Activated T-helper 2 cell treated with anti-CD3 and anti-CD28 coated beads, Interferon-gamma antibody, Interleukin-2, Interleukin-4, amounts not matched to agents 10 μg/mL and 5 μg/mL and 100 μg/mL, durations not matched to agents 14 hours and 24 hours and 36 hours (primary cell): Measurements from ENCODE around the gene CDC14B. TPM values are rescaled to one million over a fixed set of nuclear protein-coding genes. Genes with fewer than 3 reads are reported as not detected.
A peak's percentile ranks its signal among the peaks of the same experiment; 100 is the strongest.

ENCODE experiments used
- DNase-seq: peaks from one replicate; pipeline ENCODE4 v3.0.0; 2021; ENCODE audit warnings: low spot score
- H3K27ac Mint-ChIP-seq: one replicate; pipeline ENCODE4 v1.8.0; 2021; ENCODE audit warnings: mixed read lengths
- H3K27me3 Mint-ChIP-seq: one replicate; pipeline ENCODE4 v1.8.0; 2021; ENCODE audit warnings: low read depth, mixed read lengths
- H3K36me3 Mint-ChIP-seq: one replicate; pipeline ENCODE4 v1.8.0; 2021; ENCODE audit warnings: low read depth, mixed read lengths
- H3K4me1 Mint-ChIP-seq: one replicate; pipeline ENCODE4 v1.8.0; 2021; ENCODE audit warnings: low read depth, mixed read lengths
- H3K4me3 Mint-ChIP-seq: one replicate; pipeline ENCODE4 v1.8.0; 2021; ENCODE audit warnings: low read depth, mild to moderate bottlenecking, moderate library complexity, mixed read lengths
- H3K9me3 Mint-ChIP-seq: one replicate; pipeline ENCODE4 v1.8.0; 2021; ENCODE audit warnings: mixed read lengths
- intact Hi-C: fragments of 100-400 bp; cut with micrococcal nuclease; formaldehyde crosslinking; loops from one replicate; pipeline ENCODE4 v1.15.1; 2023
- total RNA-seq: library from RNA; stranded (reverse); gene quantifications from 2 replicates; pipeline ENCODE4 v1.2.3, GENCODE V29; 2022

Gene CDC14B
- total RNA-seq, 1 donor from 2014 or later: 6.5 TPM

- intact Hi-C loops: loop anchor here (1.0 to 5.0 kb wide), 4 partner anchors 13 to 211 kb away; partner anchors contain the start of genes PRXL2C and ZNF510
- DNase-seq: no peak
- H3K4me1 Mint-ChIP-seq: peaks cover 30% of the 10 kb centered on the region
Observed at GRCh38 chr9:96565671-96566497, 53.8 kb downstream of the CDC14B start.

GRCh38 chr9:96564217-96564616, 55.4 kb downstream of the CDC14B start:
- intact Hi-C loops: no loop called here

More at GRCh38 chr9:96565671-96566497, 53.8 kb downstream of the CDC14B start:
- Mint-ChIP-seq H3K27me3 (peaks cover 3% of the 10 kb centered on the region), H3K36me3 (no peaks in the 10 kb centered on the region), H3K27ac (peak overlapping the region; percentile 71), H3K4me3 (peak overlapping the region; percentile 72), H3K9me3 (no peaks in the 10 kb centered on the region)

GRCh38 chr9:96559339-96559943, 60.2 kb downstream of the CDC14B start:
- peaks cover 4% of the 10 kb centered on the region for H3K36me3 Mint-ChIP-seq
- H3K27ac Mint-ChIP-seq: no peak overlapping the region
- no peak overlapping the region for H3K4me3 Mint-ChIP-seq
- H3K4me1 Mint-ChIP-seq: peaks cover 32% of the 10 kb centered on the region
- H3K9me3 Mint-ChIP-seq: no peaks in the 10 kb centered on the region
- intact Hi-C loops: no loop called here
- no peak for DNase-seq
- H3K27me3 Mint-ChIP-seq: no peaks in the 10 kb centered on the region

More at GRCh38 chr9:96564217-96564616, 55.4 kb downstream of the CDC14B start:
- Mint-ChIP-seq H3K4me3 (peak overlapping the region; percentile 38), H3K9me3 (no peaks in the 10 kb centered on the region), H3K27ac (peak overlapping the region; percentile 8), H3K4me1 (peaks cover 30% of the 10 kb centered on the region), H3K27me3 (peaks cover 3% of the 10 kb centered on the region), H3K36me3 (no peaks in the 10 kb centered on the region)
- DNase-seq: no peak

- Mint-ChIP-seq H3K36me3 (peaks cover 4% of the 10 kb centered on the region), H3K4me3 (no peak overlapping the region), H3K27me3 (no peaks in the 10 kb centered on the region), H3K27ac (peak overlapping the region; percentile 18), H3K4me1 (peaks cover 37% of the 10 kb centered on the region), H3K9me3 (no peaks in the 10 kb centered on the region)
- DNase-seq: no peak
- intact Hi-C loops: no loop called here
Observed at GRCh38 chr9:96557921-96558320, 61.7 kb downstream of the CDC14B start.

GRCh38 chr9:96556701-96557461, 62.8 kb downstream of the CDC14B start:
- Mint-ChIP-seq H3K27me3 (no peaks in the 10 kb centered on the region), H3K4me1 (peaks cover 44% of the 10 kb centered on the region), H3K4me3 (no peak overlapping the region), H3K27ac (peak overlapping the region; percentile 11), H3K36me3 (peaks cover 4% of the 10 kb centered on the region), H3K9me3 (no peaks in the 10 kb centered on the region)
- DNase-seq: no peak
- intact Hi-C loops: no loop called here

- intact Hi-C loops: no loop called here
- DNase-seq: no peak
- Mint-ChIP-seq H3K9me3 (no peaks in the 10 kb centered on the region), H3K27ac (no peak overlapping the region), H3K36me3 (peaks cover 4% of the 10 kb centered on the region), H3K4me3 (no peak overlapping the region), H3K4me1 (peaks cover 49% of the 10 kb centered on the region), H3K27me3 (no peaks in the 10 kb centered on the region)
Observed at GRCh38 chr9:96555567-96556386, 63.9 kb downstream of the CDC14B start.

- no peak overlapping the region for H3K4me3 Mint-ChIP-seq
- intact Hi-C loops: loop anchor here (5.0 kb wide), 1 partner anchor 538 kb away; no protein-coding TSS in a partner anchor
- peaks cover 49% of the 10 kb centered on the region for H3K4me1 Mint-ChIP-seq
- no peak overlapping the region for H3K27ac Mint-ChIP-seq
- H3K36me3 Mint-ChIP-seq: peaks cover 4% of the 10 kb centered on the region
- DNase-seq: no peak
- no peaks in the 10 kb centered on the region for H3K27me3 Mint-ChIP-seq
- no peaks in the 10 kb centered on the region for H3K9me3 Mint-ChIP-seq
Observed at GRCh38 chr9:96554801-96555566, 64.7 kb downstream of the CDC14B start.

GRCh38 chr9:96554326-96554725, 65.3 kb downstream of the CDC14B start:
- H3K27ac Mint-ChIP-seq: peak overlapping the region; percentile 60
- peaks cover 49% of the 10 kb centered on the region for H3K4me1 Mint-ChIP-seq
- intact Hi-C loops: loop anchor here (5.0 kb wide), 1 partner anchor 537 kb away; no protein-coding TSS in a partner anchor
- H3K36me3 Mint-ChIP-seq: peaks cover 4% of the 10 kb centered on the region
- DNase-seq: no peak
- H3K9me3 Mint-ChIP-seq: no peaks in the 10 kb centered on the region
- no peak overlapping the region for H3K4me3 Mint-ChIP-seq
- H3K27me3 Mint-ChIP-seq: no peaks in the 10 kb centered on the region

- intact Hi-C loops: loop anchor here (1.0 to 5.0 kb wide), 2 partner anchors 13 to 536 kb away; no protein-coding TSS in a partner anchor
- no peak for DNase-seq
- Mint-ChIP-seq H3K4me3 (no peak overlapping the region), H3K36me3 (peaks cover 3% of the 10 kb centered on the region), H3K4me1 (peaks cover 49% of the 10 kb centered on the region), H3K27ac (peak overlapping the region; percentile 11), H3K27me3 (no peaks in the 10 kb centered on the region), H3K9me3 (no peaks in the 10 kb centered on the region)
Observed at GRCh38 chr9:96553070-96553469, 66.6 kb downstream of the CDC14B start.

GRCh38 chr9:96551403-96551802, 68.2 kb downstream of the CDC14B start:
- H3K27me3 Mint-ChIP-seq: no peaks in the 10 kb centered on the region
- H3K36me3 Mint-ChIP-seq: no peaks in the 10 kb centered on the region
- no peak overlapping the region for H3K4me3 Mint-ChIP-seq
- peaks cover 38% of the 10 kb centered on the region for H3K4me1 Mint-ChIP-seq
- intact Hi-C loops: loop anchor here (2.0 to 5.0 kb wide), 2 partner anchors 73 to 534 kb away; no protein-coding TSS in a partner anchor
- H3K9me3 Mint-ChIP-seq: no peaks in the 10 kb centered on the region
- DNase-seq: no peak
- H3K27ac Mint-ChIP-seq: peak overlapping the region; percentile 68

GRCh38 chr9:96550659-96551058, 69.0 kb downstream of the CDC14B start:
- Mint-ChIP-seq H3K27me3 (no peaks in the 10 kb centered on the region), H3K9me3 (no peaks in the 10 kb centered on the region), H3K4me1 (peaks cover 33% of the 10 kb centered on the region), H3K36me3 (no peaks in the 10 kb centered on the region), H3K4me3 (no peak overlapping the region), H3K27ac (no peak overlapping the region)
- DNase-seq: no peak
- intact Hi-C loops: loop anchor here (2.0 to 5.0 kb wide), 2 partner anchors 72 to 533 kb away; no protein-coding TSS in a partner anchor
